Peyer's patch (tissue), 4 donors: ENCODE data around the gene UBE2J2. TPM values are rescaled to one million over a fixed set of nuclear protein-coding genes. Genes with fewer than 3 reads are reported as not detected.
A peak's percentile ranks its signal among the peaks of the same experiment; 100 is the strongest.

Experiments
- DNase-seq, 3 donors: peaks; one replicate each; pipeline ENCODE4 v3.0.0-alpha.2; 2017 to 2019
- H3K27ac ChIP-seq, 4 donors: fragments of 200-600 bp; sonication (generic); one replicate each; pipeline ENCODE4 v1.5.1; 2016 to 2019
- H3K27me3 ChIP-seq, 2 donors: fragments of 200-600 bp; sonication (generic); one replicate each; pipeline ENCODE4 v1.5.1; 2019
- H3K36me3 ChIP-seq, 3 donors: fragments of 200-600 bp; sonication (generic); one replicate each; pipeline ENCODE4 v1.5.1; 2016 to 2019
- H3K4me1 ChIP-seq, 4 donors: fragments of 200-600 bp; sonication (generic); one replicate each; pipeline ENCODE4 v1.5.1; 2016 to 2019
- H3K4me3 ChIP-seq, 4 donors: fragments of 200-600 bp; sonication (generic); 1 replicate in 3 of 4; 2 replicates in 1 of 4; pipeline ENCODE4 v1.5.1; 2016 to 2019; ENCODE audit warnings: mild to moderate bottlenecking in 1 of 4
- H3K9me3 ChIP-seq, 4 donors: fragments of 200-600 bp; sonication (generic); one replicate each; pipeline ENCODE4 v1.5.1; 2016 to 2019; ENCODE audit warnings: mild to moderate bottlenecking in 1 of 4
- CTCF ChIP-seq, 6 experiments: fragments of 450-650 bp in 4 of 6; fragments of 200-600 bp in 2 of 6; sonication (generic) in 1 of 6; IDR thresholded peaks; one replicate each; pipeline ENCODE4 v1.5.1; 2017 to 2019; ENCODE audit warnings: antibody characterized with exemption in 6 of 6, mild to moderate bottlenecking in 3 of 6, moderate library complexity in 1 of 6
- POLR2A ChIP-seq, 2 donors: fragments of 450-650 bp; IDR thresholded peaks; one replicate each; pipeline ENCODE4 v1.5.1; 2017; ENCODE audit warnings: antibody characterized with exemption in 2 of 2, mild to moderate bottlenecking in 2 of 2, moderate library complexity in 2 of 2
- total RNA-seq, 4 donors: library from RNA; depleted of rRNA; stranded (reverse); fragments of >200 nt; gene quantifications; one replicate each; pipeline ENCODE4 v1.1.0, GENCODE V29; 2016

The UBE2J2 gene
- total RNA-seq, 4 donors from 2014 or later, result 25.6 to 64.2 (median 55.3) TPM

DNA sequence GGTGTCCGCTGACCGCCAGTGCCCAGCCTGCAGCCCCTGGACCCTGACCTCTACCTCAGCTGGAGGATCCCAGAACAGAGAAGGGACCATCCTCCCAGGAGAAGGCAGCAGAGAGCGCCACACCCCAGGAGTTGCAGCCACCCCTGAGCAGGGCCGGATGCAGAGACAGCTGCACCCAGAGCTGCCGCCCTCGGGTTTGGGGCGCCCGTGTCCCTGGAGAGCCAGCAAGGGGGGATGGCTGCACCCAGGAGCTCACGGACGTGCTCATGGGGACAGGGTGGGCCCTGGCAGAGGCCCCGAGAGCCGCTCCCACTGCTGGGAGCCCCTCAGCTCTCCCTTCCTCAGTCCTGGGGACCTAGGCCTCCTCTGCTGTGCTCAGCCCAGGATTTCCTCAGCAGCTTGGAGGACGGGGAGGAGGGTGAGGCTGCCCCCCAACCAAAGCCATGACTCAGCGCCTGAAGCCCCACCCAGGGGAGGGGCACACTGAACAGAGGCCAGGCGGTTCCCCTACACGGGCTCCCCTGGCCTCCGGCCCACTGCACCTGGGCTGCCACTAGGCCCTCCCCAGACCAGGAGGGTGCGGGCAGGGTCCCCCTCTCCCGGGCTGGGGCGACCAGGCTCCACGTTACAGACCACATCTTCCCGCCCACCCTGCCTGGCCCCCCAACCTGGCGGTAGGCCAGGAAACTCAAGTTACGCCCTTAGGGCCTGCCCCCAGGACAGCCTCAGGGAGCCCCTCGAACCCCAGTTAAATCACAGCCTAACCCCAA is 31.8 kb upstream of the UBE2J2 start:
- H3K36me3 ChIP-seq, result peaks cover 0 to 4% (median 0%) of the 10 kb centered on the region in 3 donors
- no peaks in the 10 kb centered on the region for H3K9me3 ChIP-seq
- peak; percentile 78 to 90 (median 82) for DNase-seq
- peaks cover 12 to 54% (median 38%) of the 10 kb centered on the region in 4 donors for H3K4me1 ChIP-seq
- peak overlapping the region; percentile 32 to 96 (median 78) for H3K4me3 ChIP-seq
- TF ChIP-seq POLR2A (IDR thresholded peaks at IDR 0.05) (peak in 1 of 2 donors; percentile 1), CTCF (IDR thresholded peaks at IDR 0.05) (peak in 4 of 6 experiments; percentile 2 to 25 (median 18))
- no peaks in the 10 kb centered on the region for H3K27me3 ChIP-seq
- peak overlapping the region; percentile 69 to 94 (median 78) for H3K27ac ChIP-seq

- no peak for TF ChIP-seq POLR2A (IDR thresholded peaks at IDR 0.05)
- TF ChIP-seq CTCF (IDR thresholded peaks at IDR 0.05), result no peak
- peak overlapping the region; percentile 69 to 94 (median 78) for H3K27ac ChIP-seq
- H3K4me1 ChIP-seq, result peaks cover 12 to 47% (median 37%) of the 10 kb centered on the region in 4 donors
- H3K4me3 ChIP-seq, result peak overlapping the region; percentile 32 to 96 (median 78)
- no peaks in the 10 kb centered on the region for H3K9me3 ChIP-seq
- no peaks in the 10 kb centered on the region for H3K27me3 ChIP-seq
- DNase-seq, result peak; percentile 37 to 81 (median 80)
- H3K36me3 ChIP-seq, result no peaks in the 10 kb centered on the region
Observed at GRCh38 chr1:1304331-1305299, 31.0 kb upstream of the UBE2J2 start.

DNA sequence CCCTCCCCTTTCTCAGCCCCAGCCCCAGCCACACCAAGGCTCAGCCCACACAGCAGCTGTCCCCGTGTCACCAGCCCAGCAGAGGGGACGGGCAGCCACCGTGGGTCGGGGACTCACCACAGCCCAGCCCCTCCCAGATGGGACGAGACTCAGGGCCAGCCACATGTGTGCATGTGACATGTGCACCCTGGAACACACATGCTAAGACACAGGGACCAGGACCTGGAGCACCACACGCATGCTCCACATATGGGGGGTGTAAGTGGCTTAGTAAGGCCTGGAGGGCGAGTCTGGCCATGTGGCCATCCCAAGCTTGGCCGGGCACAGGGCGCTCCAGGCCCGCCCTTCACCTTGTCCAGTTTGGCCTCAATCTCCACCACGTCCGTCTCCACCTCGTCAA is 30.1 kb upstream of the UBE2J2 start:
- no peaks in the 10 kb centered on the region for H3K27me3 ChIP-seq
- TF ChIP-seq CTCF (IDR thresholded peaks at IDR 0.05) (no peak), POLR2A (IDR thresholded peaks at IDR 0.05) (no peak)
- peaks cover 12 to 39% (median 30%) of the 10 kb centered on the region in 4 donors for H3K4me1 ChIP-seq
- peak overlapping the region in 2 of 4 donors; percentile 9 to 74 for H3K27ac ChIP-seq
- no peak for DNase-seq
- H3K4me3 ChIP-seq, result no peak overlapping the region
- no peaks in the 10 kb centered on the region for H3K36me3 ChIP-seq
- H3K9me3 ChIP-seq, result no peaks in the 10 kb centered on the region

DNA sequence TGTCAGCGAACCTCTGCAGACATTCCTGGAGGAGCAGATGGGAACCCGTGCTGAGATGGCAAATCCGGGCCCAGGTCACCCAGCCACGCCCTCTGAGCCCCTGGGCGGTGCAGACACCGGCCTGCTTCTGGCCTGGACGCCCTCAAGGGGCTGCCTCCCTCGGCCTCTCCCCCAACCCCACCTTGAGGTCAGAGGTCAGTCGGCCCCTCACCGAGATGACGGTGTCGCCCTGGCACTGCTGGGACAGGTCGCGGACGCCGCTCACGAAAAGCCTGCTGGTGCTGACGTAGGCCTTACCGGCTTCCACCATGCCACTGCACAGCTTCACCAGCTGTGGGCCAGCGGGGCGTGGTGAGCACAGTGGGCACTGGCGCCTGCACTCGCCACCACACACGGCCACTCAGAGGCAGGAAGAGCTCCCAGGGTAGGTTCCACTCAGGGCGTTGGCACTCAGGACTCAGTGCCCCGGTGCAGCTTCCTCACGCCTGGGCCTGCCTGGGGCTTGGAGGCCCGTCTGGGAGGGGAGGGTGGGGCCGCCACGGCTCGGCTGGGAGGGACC is 29.4 kb upstream of the UBE2J2 start:
- H3K4me1 ChIP-seq, result peaks cover 12 to 39% (median 30%) of the 10 kb centered on the region in 4 donors
- H3K36me3 ChIP-seq, result peaks cover 0 to 2% (median 0%) of the 10 kb centered on the region in 3 donors
- H3K4me3 ChIP-seq, result no peak overlapping the region
- TF ChIP-seq CTCF (IDR thresholded peaks at IDR 0.05) (no peak), POLR2A (IDR thresholded peaks at IDR 0.05) (no peak)
- DNase-seq, result no peak
- no peak overlapping the region for H3K27ac ChIP-seq
- no peaks in the 10 kb centered on the region for H3K27me3 ChIP-seq
- no peaks in the 10 kb centered on the region for H3K9me3 ChIP-seq

- TF ChIP-seq POLR2A (IDR thresholded peaks at IDR 0.05) (no peak), CTCF (IDR thresholded peaks at IDR 0.05) (peak in 2 of 6 experiments; percentile 17 to 29)
- DNase-seq, result no peak
- Histone ChIP-seq H3K9me3 (no peaks in the 10 kb centered on the region), H3K4me3 (no peak overlapping the region), H3K36me3 (peaks cover 0 to 5% (median 0%) of the 10 kb centered on the region in 3 donors), H3K4me1 (peaks cover 12 to 37% (median 27%) of the 10 kb centered on the region in 4 donors), H3K27me3 (no peaks in the 10 kb centered on the region), H3K27ac (no peak overlapping the region)
Observed at GRCh38 chr1:1302006-1302430, 28.4 kb upstream of the UBE2J2 start.
